GM12875 (cell line): Measurements from ENCODE around the gene VPS37B.

Experiments used
- H3K4me3 ChIP-seq: one replicate; pipeline ENCODE4 v1.5.1; 2011; ENCODE audit warnings: low read depth, low read length, control low read depth
- CTCF ChIP-seq: IDR thresholded peaks from 2 replicates; pipeline ENCODE4 v1.5.1; 2011; ENCODE audit warnings: low read depth, mild to moderate bottlenecking, control low read depth, inconsistent platforms, low read length, moderate library complexity, borderline replicate concordance; ENCODE audit not compliant: insufficient read depth

The VPS37B gene

GRCh38 chr12:122858591-122859302, 37.2 kb downstream of the VPS37B start:
- no peak for TF ChIP-seq CTCF
- H3K4me3 ChIP-seq, result no peak overlapping the region

GRCh38 chr12:122858171-122858570, 37.8 kb downstream of the VPS37B start:
- no peak for TF ChIP-seq CTCF
- H3K4me3 ChIP-seq, result no peak overlapping the region

GRCh38 chr12:122856999-122857671, 38.8 kb downstream of the VPS37B start:
- no peak for TF ChIP-seq CTCF
- H3K4me3 ChIP-seq, result no peak overlapping the region

- H3K4me3 ChIP-seq, result no peak overlapping the region
- TF ChIP-seq CTCF, result no peak
Measured at GRCh38 chr12:122855928-122856831, 39.7 kb downstream of the VPS37B start.

GRCh38 chr12:122855071-122855829, 40.7 kb downstream of the VPS37B start:
- no peak overlapping the region for H3K4me3 ChIP-seq
- TF ChIP-seq CTCF, result no peak

- H3K4me3 ChIP-seq, result no peak overlapping the region
- TF ChIP-seq CTCF, result no peak
Measured at GRCh38 chr12:122854554-122854953, 41.4 kb downstream of the VPS37B start.
